SW480 (cell line): ENCODE data around the gene PTPN7.
"Not testable (repeated sequence)": the region's sequence is repeated elsewhere in the genome, so short reads cannot be mapped to it uniquely, and the experiment has no call there.

Experiments
- DNase-seq: peaks from one replicate; pipeline ENCODE4 v3.0.0-alpha.2; 2016; ENCODE audit warnings: low spot score

Gene PTPN7

GRCh38 chr1:202189918-202190715 lies 29.7 kb upstream of the PTPN7 start:
- DNase-seq, result no peak

GRCh38 chr1:202189001-202189790 lies 28.8 kb upstream of the PTPN7 start:
- DNase-seq, result peak; percentile 59

GRCh38 chr1:202187697-202188407 lies 27.4 kb upstream of the PTPN7 start:
- DNase-seq, result no peak

- DNase-seq, result no peak
Measured at GRCh38 chr1:202187041-202187671, 26.8 kb upstream of the PTPN7 start.

- DNase-seq, result no peak
Measured at GRCh38 chr1:202186327-202186726, 25.9 kb upstream of the PTPN7 start.

GRCh38 chr1:202184750-202185460 lies 24.5 kb upstream of the PTPN7 start:
- DNase-seq, result peak; percentile 76

- DNase-seq, result no peak
Measured at GRCh38 chr1:202182040-202182877, 21.9 kb upstream of the PTPN7 start.

GRCh38 chr1:202181586-202181985 lies 21.2 kb upstream of the PTPN7 start:
- DNase-seq, result no peak

- not testable (repeated sequence) for DNase-seq
Measured at GRCh38 chr1:202180751-202181139, 20.3 kb upstream of the PTPN7 start.

GRCh38 chr1:202179828-202180750 lies 19.7 kb upstream of the PTPN7 start:
- no peak for DNase-seq

GRCh38 chr1:202176949-202177927 lies 16.8 kb upstream of the PTPN7 start:
- no peak for DNase-seq

GRCh38 chr1:202173993-202174392 lies 13.6 kb upstream of the PTPN7 start:
- no peak for DNase-seq

- DNase-seq, result no peak
Measured at GRCh38 chr1:202172015-202172355, 11.6 kb upstream of the PTPN7 start.

- DNase-seq, result no peak
Measured at GRCh38 chr1:202171292-202172014, 11.1 kb upstream of the PTPN7 start.

GRCh38 chr1:202170726-202171125 lies 10.3 kb upstream of the PTPN7 start:
- no peak for DNase-seq

GRCh38 chr1:202168861-202169260 lies 8.5 kb upstream of the PTPN7 start:
- DNase-seq, result no peak

- no peak for DNase-seq
Measured at GRCh38 chr1:202167708-202168415, 7.5 kb upstream of the PTPN7 start.
